Measurements from ENCODE around the gene TRIM34.
"Not testable (repeated sequence)": the region's sequence is repeated elsewhere in the genome, so short reads cannot be mapped to it uniquely, and the experiment has no call there.

The TRIM34 gene

GRCh38 chr11:5643585-5643984 lies 18.8 kb downstream of the TRIM34 start:
- H3K27ac ChIP-seq, result no peak overlapping the region
- no peak overlapping the region for H3K4me3 ChIP-seq
- no peak for TF ChIP-seq CTCF (IDR thresholded peaks at IDR 0.05)
- DNase-seq (ENCODE audit: low spot score), result no peak

GRCh38 chr11:5646139-5646538 lies 21.3 kb downstream of the TRIM34 start:
- H3K4me3 ChIP-seq, result no peak overlapping the region
- TF ChIP-seq CTCF (IDR thresholded peaks at IDR 0.05), result no peak
- no peak for DNase-seq (ENCODE audit: low spot score)
- H3K27ac ChIP-seq, result no peak overlapping the region

GRCh38 chr11:5655474-5655873 lies 30.7 kb downstream of the TRIM34 start:
- H3K27ac ChIP-seq, result no peak overlapping the region
- DNase-seq (ENCODE audit: low spot score), result no peak
- TF ChIP-seq CTCF (IDR thresholded peaks at IDR 0.05), result no peak
- no peak overlapping the region for H3K4me3 ChIP-seq

- not testable (repeated sequence) for H3K27ac ChIP-seq; DNase-seq (ENCODE audit: low spot score); H3K4me3 ChIP-seq
These were observed 32.2 kb downstream of the TRIM34 start for GRCh38 chr11:5656956-5657355.

GRCh38 chr11:5658318-5658717 lies 33.5 kb downstream of the TRIM34 start:
- no peak for DNase-seq (ENCODE audit: low spot score)
- Histone ChIP-seq H3K27ac (no peak overlapping the region), H3K4me3 (no peak overlapping the region)
- no peak for TF ChIP-seq CTCF (IDR thresholded peaks at IDR 0.05)

- TF ChIP-seq CTCF (IDR thresholded peaks at IDR 0.05), result no peak
- Histone ChIP-seq H3K4me3 (no peak overlapping the region), H3K27ac (no peak overlapping the region)
- DNase-seq (ENCODE audit: low spot score), result no peak
These were observed 38.7 kb downstream of the TRIM34 start for GRCh38 chr11:5663511-5663910.

GRCh38 chr11:5665051-5665570 lies 40.3 kb downstream of the TRIM34 start:
- no peak for DNase-seq (ENCODE audit: low spot score)
- no peak overlapping the region for H3K4me3 ChIP-seq
- no peak for TF ChIP-seq CTCF (IDR thresholded peaks at IDR 0.05)
- H3K27ac ChIP-seq, result no peak overlapping the region

Measured in coronary artery (tissue), 2 donors.